Neural progenitor cell (in vitro differentiated cells): ENCODE data around the gene EXD3.

Source experiments
- CTCF ChIP-seq: fragments of 200-600 bp; sonication (generic); IDR thresholded peaks from 2 replicates; pipeline ENCODE4 v1.5.1; 2017; ENCODE audit warnings: antibody characterized with exemption, mild to moderate bottlenecking
- EZH2 ChIP-seq: fragments of 200-600 bp; sonication (generic); IDR thresholded peaks from 2 replicates; pipeline ENCODE4 v1.6.1; 2017; ENCODE audit warnings: antibody characterized with exemption, mild to moderate bottlenecking, moderate library complexity

GRCh38 chr9:137438591-137439157 lies 15.7 kb upstream of the EXD3 start:
- TF ChIP-seq CTCF (no peak), EZH2 (no peak)
